Hippocampal formation (tissue), 2 donors: ENCODE measurements around the gene C10orf95.

Experiments
- DNase-seq, 2 donors: peaks; one replicate each; lab custom pipeline; 2025; lab: John Stamatoyannopoulos, UW

C10orf95 gene

GRCh38 chr10:102434394-102435132 lies 16.8 kb downstream of the C10orf95 start:
- no peak for DNase-seq

GRCh38 chr10:102433619-102434046 lies 17.7 kb downstream of the C10orf95 start:
- DNase-seq = no peak

GRCh38 chr10:102432162-102432950 lies 19.0 kb downstream of the C10orf95 start, which contains the start of gene CUEDC2:
CUEDC2 (minus strand) TSS chr10:102432574; CDS start chr10:102425188, 7,386 bp downstream.
- DNase-seq = peak; percentile 94

GRCh38 chr10:102431452-102432124 lies 19.8 kb downstream of the C10orf95 start:
- no peak for DNase-seq

- DNase-seq = no peak
Observed at GRCh38 chr10:102429468-102429867, 21.9 kb downstream of the C10orf95 start.

- DNase-seq = no peak
Observed at GRCh38 chr10:102426803-102427287, 24.5 kb downstream of the C10orf95 start.

GRCh38 chr10:102425444-102425843 lies 25.9 kb downstream of the C10orf95 start:
- DNase-seq = no peak

- DNase-seq = no peak
Observed at GRCh38 chr10:102424916-102425315, 26.4 kb downstream of the C10orf95 start.

GRCh38 chr10:102424145-102424544 lies 27.2 kb downstream of the C10orf95 start:
- no peak for DNase-seq

- DNase-seq = no peak
Observed at GRCh38 chr10:102423372-102423968, 27.9 kb downstream of the C10orf95 start.

- peak in 1 of 2 donors; percentile 62 for DNase-seq
Observed at GRCh38 chr10:102422545-102423129, 28.7 kb downstream of the C10orf95 start.

- DNase-seq = no peak
Observed at GRCh38 chr10:102421757-102422512, 29.4 kb downstream of the C10orf95 start.

- no peak for DNase-seq
Observed at GRCh38 chr10:102421507-102421756, 29.9 kb downstream of the C10orf95 start.

GRCh38 chr10:102420714-102421506 lies 30.4 kb downstream of the C10orf95 start, which contains the start of gene FBXL15:
FBXL15 (plus strand) TSS chr10:102420836; CDS start chr10:102421130, 294 bp downstream.
- peak; percentile 92 to 96 for DNase-seq

- DNase-seq = no peak
Observed at GRCh38 chr10:102420181-102420713, 31.1 kb downstream of the C10orf95 start.

- peak in 1 of 2 donors; percentile 52 for DNase-seq
Observed at GRCh38 chr10:102419269-102420180, 31.8 kb downstream of the C10orf95 start.

- DNase-seq = no peak
Observed at GRCh38 chr10:102418622-102419268, 32.6 kb downstream of the C10orf95 start, which contains the start of gene PSD. PSD (minus strand) TSS chr10:102418785; CDS start chr10:102417038, 1,747 bp downstream.

GRCh38 chr10:102416695-102417094 lies 34.6 kb downstream of the C10orf95 start:
- DNase-seq = no peak
